ENCODE measurements around the gene PVRIG. TPM values are rescaled to one million over a fixed set of nuclear protein-coding genes. Genes with fewer than 3 reads are reported as not detected.
"Not testable (repeated sequence)": the region's sequence is repeated elsewhere in the genome, so short reads cannot be mapped to it uniquely, and the experiment has no call there.

The PVRIG gene
- polyA plus RNA-seq, 1 donor: 9.1 TPM

DNA sequence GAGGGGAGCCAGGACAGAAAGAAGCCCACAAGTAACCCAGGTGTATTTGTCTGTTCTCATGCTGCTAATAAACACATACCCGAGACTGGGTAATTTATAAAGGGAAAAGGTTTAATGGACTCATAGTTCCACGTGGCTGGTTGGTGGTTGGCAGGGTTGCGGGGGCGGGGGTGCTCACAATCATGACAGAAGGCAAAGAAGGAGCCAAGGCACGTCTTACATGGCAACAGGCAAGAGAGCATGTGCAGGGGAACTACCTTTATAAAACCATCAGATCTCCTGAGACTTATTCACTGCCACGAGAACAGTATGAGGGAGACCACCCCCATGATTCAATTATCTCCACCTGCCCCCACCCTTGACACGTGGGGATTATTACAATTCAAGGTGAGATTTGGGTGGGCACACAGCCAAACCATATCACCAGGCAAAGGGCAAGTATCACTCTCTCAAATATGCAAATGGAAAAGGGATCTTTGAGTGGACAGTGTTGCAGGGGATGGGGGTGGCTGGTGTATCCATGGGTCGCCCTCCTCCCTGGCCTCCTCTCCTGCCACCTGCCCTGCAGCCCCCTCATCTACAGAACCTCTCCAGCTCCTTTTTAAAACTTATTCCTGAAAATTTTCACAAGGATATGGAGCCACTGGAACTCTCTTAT lies 15.0 kb downstream of the PVRIG start:
- DNase-seq (ENCODE audit: low read depth): not testable (repeated sequence)

GRCh38 chr7:100239975-100240374 lies 20.2 kb downstream of the PVRIG start:
- DNase-seq (ENCODE audit: low read depth): not testable (repeated sequence)

DNA sequence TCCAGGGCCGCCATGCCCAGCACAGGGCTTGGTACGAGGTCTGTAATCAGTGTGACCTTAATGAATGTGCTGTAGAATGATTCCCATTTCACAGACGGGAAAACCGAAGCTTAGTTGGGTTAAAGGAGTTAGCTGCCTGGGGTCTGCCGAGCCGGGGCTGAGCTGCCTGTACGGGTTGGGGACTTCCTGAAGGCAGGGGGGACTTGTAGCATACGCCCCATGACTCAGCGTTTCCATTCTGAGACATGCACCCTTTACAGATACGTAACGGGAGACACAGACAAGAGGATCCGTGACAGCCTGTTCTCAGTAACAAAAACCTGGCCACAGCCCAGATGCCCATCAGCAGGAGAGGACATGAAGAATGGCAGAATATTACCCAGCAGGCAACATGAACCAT lies 23.6 kb downstream of the PVRIG start:
- DNase-seq (ENCODE audit: low read depth): not testable (repeated sequence)

DNA sequence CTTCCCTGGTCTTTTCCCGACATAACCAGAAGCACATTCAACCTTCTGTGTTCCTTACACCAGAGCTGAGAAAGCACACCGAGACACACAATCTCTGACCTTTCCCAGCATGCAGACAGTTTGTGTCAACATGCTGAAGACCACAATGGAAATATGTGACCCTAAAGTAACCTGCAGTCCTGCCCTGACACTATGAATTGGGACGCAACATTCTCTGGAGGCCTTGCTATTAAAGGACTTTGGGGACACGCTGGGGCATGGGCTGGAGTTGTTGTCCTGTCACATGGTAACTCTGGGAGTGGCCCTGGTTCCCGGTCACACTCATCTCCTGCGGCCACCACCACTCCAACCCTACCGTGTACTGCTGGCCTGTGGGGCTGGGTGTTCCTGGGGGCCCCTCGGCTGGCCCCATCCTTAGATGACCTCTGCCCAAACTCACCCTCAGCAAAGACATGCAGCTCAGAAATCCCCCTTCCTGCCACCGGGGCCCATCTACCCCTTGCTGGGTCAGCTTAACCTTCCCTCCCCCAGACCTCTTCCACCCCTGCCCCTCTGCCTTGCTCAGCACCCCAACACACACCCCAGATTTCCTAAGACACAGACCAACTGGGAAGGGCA lies 25.3 kb downstream of the PVRIG start:
- DNase-seq (ENCODE audit: low read depth): not testable (repeated sequence)

GRCh38 chr7:100246121-100246864 lies 26.5 kb downstream of the PVRIG start:
- not testable (repeated sequence) for DNase-seq (ENCODE audit: low read depth)

DNA sequence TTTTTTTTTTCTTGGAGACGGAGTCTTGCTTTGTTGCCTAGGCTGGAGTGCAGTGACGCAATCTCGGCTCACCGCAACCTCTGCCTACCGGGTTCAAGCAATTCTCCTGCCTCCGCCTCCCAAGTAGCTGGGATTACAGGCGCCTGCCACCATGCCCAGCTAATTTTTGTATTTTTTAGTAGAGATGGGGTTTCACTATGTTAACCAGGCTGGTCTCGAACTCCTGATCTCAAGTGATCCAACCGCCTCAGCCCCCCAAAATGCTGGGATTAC lies 27.1 kb downstream of the PVRIG start:
- not testable (repeated sequence) for DNase-seq (ENCODE audit: low read depth)

GRCh38 chr7:100247152-100247757 lies 27.5 kb downstream of the PVRIG start:
- no peak for DNase-seq (ENCODE audit: low read depth)

DNA sequence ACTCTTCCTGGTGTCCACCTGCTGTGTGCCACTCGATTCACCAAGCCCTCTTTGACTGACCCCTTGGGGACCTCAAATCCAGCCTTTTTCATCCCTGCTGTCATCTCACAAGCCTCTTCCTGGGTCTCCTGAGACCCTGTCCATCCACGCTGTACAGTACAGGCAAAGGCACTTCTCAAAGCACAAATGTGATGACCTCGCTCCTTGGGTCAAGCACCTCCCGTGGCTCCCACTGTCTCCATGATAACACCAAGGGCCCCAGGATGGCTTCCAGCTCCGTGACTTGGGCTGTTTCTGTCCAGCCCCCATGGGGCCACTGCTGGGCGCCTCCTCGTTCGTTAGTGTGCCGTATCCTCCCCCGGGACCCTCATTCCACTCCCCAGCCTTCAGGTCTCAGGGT lies 28.7 kb downstream of the PVRIG start:
- DNase-seq (ENCODE audit: low read depth): no peak

- no peak for DNase-seq (ENCODE audit: low read depth)
Measured at GRCh38 chr7:100257017-100257416, 37.3 kb downstream of the PVRIG start.

DNA sequence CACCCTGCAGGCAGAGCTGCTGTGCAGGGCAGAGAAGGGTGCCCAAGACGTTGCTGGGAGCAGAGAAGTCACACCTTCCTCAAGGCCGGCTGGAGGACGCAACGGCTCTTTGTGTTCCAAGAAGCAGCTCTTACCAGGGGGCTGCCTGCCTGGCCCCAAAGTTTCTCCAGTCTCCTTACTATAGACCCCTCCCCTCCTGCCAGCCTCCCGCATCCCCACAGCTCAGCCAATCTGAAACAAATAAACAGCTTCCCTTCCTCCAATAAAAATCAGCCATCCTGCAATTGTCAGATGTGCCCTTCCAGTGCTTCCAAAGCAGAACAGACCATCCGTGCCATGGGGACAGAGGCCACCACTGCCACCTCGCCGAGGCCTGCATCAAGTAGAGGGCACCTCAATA lies 40.2 kb downstream of the PVRIG start:
- not testable (repeated sequence) for DNase-seq (ENCODE audit: low read depth)

DNA sequence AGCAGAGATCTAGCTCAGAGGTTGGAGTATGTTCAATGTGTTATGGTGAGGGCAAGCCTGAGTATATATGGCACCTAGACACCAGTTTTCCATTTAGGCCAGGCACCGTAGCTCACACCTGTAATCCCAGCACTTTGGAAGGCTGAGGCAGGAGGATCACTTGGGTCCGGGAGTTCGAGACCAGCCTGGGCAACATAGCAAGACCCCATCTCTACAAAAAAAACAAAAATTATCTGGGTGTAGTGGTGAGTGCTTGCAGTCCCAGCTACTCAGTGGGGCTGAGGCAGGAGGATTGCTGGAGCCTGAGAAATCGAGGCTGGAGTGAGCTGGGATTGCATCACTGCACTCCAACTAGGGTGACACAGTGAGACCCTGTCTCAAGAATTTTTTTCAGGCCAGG lies 43.1 kb downstream of the PVRIG start:
- DNase-seq (ENCODE audit: low read depth): not testable (repeated sequence)

DNA sequence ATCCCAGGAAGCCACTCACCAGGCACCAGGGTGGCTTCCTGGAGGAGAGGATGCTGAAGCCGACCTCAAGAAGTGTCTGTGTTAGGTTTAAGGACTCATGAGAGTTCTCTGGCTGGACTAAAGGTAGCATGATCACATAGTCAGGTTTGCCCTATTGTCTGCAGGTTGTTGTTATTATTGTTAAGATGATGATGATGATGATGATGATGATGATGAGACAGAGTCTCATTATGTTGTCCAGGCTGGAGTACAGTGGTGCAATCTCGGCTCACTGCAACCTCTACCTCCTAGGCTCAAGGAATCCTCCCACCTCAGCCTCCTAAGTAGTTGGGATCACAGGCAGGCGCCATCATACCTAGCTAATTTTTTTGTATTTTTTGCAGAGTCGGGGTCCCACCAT lies 44.5 kb downstream of the PVRIG start:
- not testable (repeated sequence) for DNase-seq (ENCODE audit: low read depth)

- not testable (repeated sequence) for DNase-seq (ENCODE audit: low read depth)
Measured at GRCh38 chr7:100264669-100265165, 45.0 kb downstream of the PVRIG start.

GRCh38 chr7:100265851-100266250 lies 46.1 kb downstream of the PVRIG start:
- not testable (repeated sequence) for DNase-seq (ENCODE audit: low read depth)

- no peak for DNase-seq (ENCODE audit: low read depth)
Measured at GRCh38 chr7:100266576-100267354, 47.0 kb downstream of the PVRIG start.

GRCh38 chr7:100267648-100268047 lies 47.9 kb downstream of the PVRIG start:
- DNase-seq (ENCODE audit: low read depth): no peak

DNA sequence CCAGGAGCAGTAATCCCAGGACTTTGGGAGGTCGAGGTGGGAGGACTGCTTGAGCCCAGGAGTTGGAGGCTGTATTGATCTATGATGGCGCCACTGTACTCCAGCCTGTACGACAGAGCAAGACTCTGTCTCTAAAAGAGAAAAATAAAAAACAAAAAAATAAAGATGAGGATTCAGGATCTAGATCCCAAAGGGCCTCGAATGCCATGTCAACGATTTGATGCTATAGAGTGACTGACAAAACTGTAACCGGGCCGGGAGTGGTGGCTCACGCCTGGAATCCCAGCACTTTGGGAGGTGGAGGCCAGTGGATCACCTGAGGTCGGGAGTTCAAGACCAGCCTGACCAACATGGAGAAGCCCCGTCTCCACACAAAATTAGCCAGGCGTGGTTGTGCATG lies 49.1 kb downstream of the PVRIG start:
- not testable (repeated sequence) for DNase-seq (ENCODE audit: low read depth)

GRCh38 chr7:100269306-100270045 lies 49.7 kb downstream of the PVRIG start:
- not testable (repeated sequence) for DNase-seq (ENCODE audit: low read depth)

- DNase-seq (ENCODE audit: low read depth): not testable (repeated sequence)
Measured at GRCh38 chr7:100270046-100270918, 50.5 kb downstream of the PVRIG start.
